ENCODE results near the gene SLX4IP. TPM values are rescaled to one million over a fixed set of nuclear protein-coding genes. Genes with fewer than 3 reads are reported as not detected.

Gene SLX4IP
- total RNA-seq, 3 donors from 2014 or later = 5.7 to 9.7 (median 7.7) TPM

- Histone ChIP-seq H3K4me3 (no peak overlapping the region), H3K4me1 (ENCODE audit: low read depth) (no peaks in the 10 kb centered on the region), H3K9me3 (no peaks in the 10 kb centered on the region), H3K36me3 (ENCODE audit: low read depth) (no peaks in the 10 kb centered on the region)
- intact Hi-C loops (cut with DNase I, micrococcal nuclease) = no loop called here
- TF ChIP-seq CTCF (IDR thresholded peaks at IDR 0.05) = no peak
- ATAC-seq (no peak), DNase-seq (no peak)
Observed at GRCh38 chr20:10481676-10482075, 46.6 kb downstream of the SLX4IP start.

GRCh38 chr20:10483691-10484090 is 48.6 kb downstream of the SLX4IP start:
- H3K4me3 ChIP-seq = no peak overlapping the region
- no peak for TF ChIP-seq CTCF (IDR thresholded peaks at IDR 0.05)

GRCh38 chr20:10487142-10488136 is 52.3 kb downstream of the SLX4IP start:
- Histone ChIP-seq H3K9me3 (no peaks in the 10 kb centered on the region), H3K4me3 (no peak overlapping the region), H3K36me3 (ENCODE audit: low read depth) (no peaks in the 10 kb centered on the region), H3K4me1 (ENCODE audit: low read depth) (no peaks in the 10 kb centered on the region)
- intact Hi-C loops (cut with DNase I, micrococcal nuclease) = no loop called here
- no peak for ATAC-seq
- no peak for TF ChIP-seq CTCF (IDR thresholded peaks at IDR 0.05)
- DNase-seq = no peak

More at GRCh38 chr20:10483691-10484090, 48.6 kb downstream of the SLX4IP start:
- intact Hi-C loops (cut with DNase I, micrococcal nuclease) = no loop called here
- H3K4me1 ChIP-seq (ENCODE audit: low read depth) = no peaks in the 10 kb centered on the region
- no peaks in the 10 kb centered on the region for H3K36me3 ChIP-seq (ENCODE audit: low read depth)
- DNase-seq (no peak), ATAC-seq (no peak)
- no peaks in the 10 kb centered on the region for H3K9me3 ChIP-seq

- Histone ChIP-seq H3K4me1 (ENCODE audit: low read depth) (no peaks in the 10 kb centered on the region), H3K36me3 (ENCODE audit: low read depth) (no peaks in the 10 kb centered on the region), H3K9me3 (no peaks in the 10 kb centered on the region), H3K4me3 (no peak overlapping the region)
- no peak for DNase-seq
- intact Hi-C loops (cut with DNase I, micrococcal nuclease) = no loop called here
- TF ChIP-seq CTCF (IDR thresholded peaks at IDR 0.05) = no peak
- ATAC-seq = no peak
Observed at GRCh38 chr20:10488534-10488933, 53.4 kb downstream of the SLX4IP start.

GRCh38 chr20:10489853-10490252 is 54.7 kb downstream of the SLX4IP start:
- Histone ChIP-seq H3K4me3 (no peak overlapping the region), H3K4me1 (ENCODE audit: low read depth) (no peaks in the 10 kb centered on the region), H3K36me3 (ENCODE audit: low read depth) (no peaks in the 10 kb centered on the region), H3K9me3 (no peaks in the 10 kb centered on the region)
- TF ChIP-seq CTCF (IDR thresholded peaks at IDR 0.05) = no peak
- ATAC-seq = no peak
- DNase-seq = no peak
- intact Hi-C loops (cut with DNase I, micrococcal nuclease) = no loop called here

All from mucosa of descending colon (tissue), 3 donors.